ENCODE data around the gene NOB1. TPM values are rescaled to one million over a fixed set of nuclear protein-coding genes. Genes with fewer than 3 reads are reported as not detected.

The NOB1 gene
- total RNA-seq, result 10 to 100 TPM; 71.2 to 71.8 TPM

GRCh38 chr16:69754469-69755310, at the start of gene NOB1:
Gene NOB1, minus strand, starts transcription at chr16:69754926. Its CDS starts 16 bp downstream, at chr16:69754910.

GRCh38 chr16:69761983-69762813, 7.5 kb upstream of the NOB1 start, which contains the start of gene WWP2:
Gene WWP2, plus strand, starts transcription at chr16:69762332. Its CDS starts 24,679 bp downstream, at chr16:69787011.

GRCh38 chr16:69726313-69727060, 28.2 kb downstream of the NOB1 start, which contains the start of gene NQO1:
Gene NQO1, minus strand, starts transcription at chr16:69726560. Its CDS starts 121 bp downstream, at chr16:69726439.

Other genes with a start within 250 kb of the NOB1 start
- 10 to 100 TPM; 17.6 to 17.8 TPM for gene NFAT5, start 189.0 kb downstream of the NOB1 start, total RNA-seq
- 10 to 100 TPM; 16.6 to 19.6 TPM for gene NQO1, start 28.4 kb downstream of the NOB1 start, total RNA-seq
- 10 to 100 TPM; 59.9 to 64.1 TPM for gene WWP2, start 7.4 kb upstream of the NOB1 start, total RNA-seq
- 1 to 10 TPM; 2.1 to 2.6 TPM for gene CLEC18A, start 196.4 kb upstream of the NOB1 start, total RNA-seq